NCI-H748 treated with DMSO at 0.1 percent for 48 hours (cell line): ENCODE data around the gene MLKL.

Source experiments
- DNase-seq: peaks from one replicate; lab custom pipeline; 2025; lab: John Stamatoyannopoulos, UW

The MLKL gene

GRCh38 chr16:74700438-74701225, at the start of gene MLKL:
Gene MLKL (minus strand): TSS chr16:74700862. CDS start chr16:74695757, 5,105 bp downstream.
- DNase-seq: peak; percentile 18

DNA sequence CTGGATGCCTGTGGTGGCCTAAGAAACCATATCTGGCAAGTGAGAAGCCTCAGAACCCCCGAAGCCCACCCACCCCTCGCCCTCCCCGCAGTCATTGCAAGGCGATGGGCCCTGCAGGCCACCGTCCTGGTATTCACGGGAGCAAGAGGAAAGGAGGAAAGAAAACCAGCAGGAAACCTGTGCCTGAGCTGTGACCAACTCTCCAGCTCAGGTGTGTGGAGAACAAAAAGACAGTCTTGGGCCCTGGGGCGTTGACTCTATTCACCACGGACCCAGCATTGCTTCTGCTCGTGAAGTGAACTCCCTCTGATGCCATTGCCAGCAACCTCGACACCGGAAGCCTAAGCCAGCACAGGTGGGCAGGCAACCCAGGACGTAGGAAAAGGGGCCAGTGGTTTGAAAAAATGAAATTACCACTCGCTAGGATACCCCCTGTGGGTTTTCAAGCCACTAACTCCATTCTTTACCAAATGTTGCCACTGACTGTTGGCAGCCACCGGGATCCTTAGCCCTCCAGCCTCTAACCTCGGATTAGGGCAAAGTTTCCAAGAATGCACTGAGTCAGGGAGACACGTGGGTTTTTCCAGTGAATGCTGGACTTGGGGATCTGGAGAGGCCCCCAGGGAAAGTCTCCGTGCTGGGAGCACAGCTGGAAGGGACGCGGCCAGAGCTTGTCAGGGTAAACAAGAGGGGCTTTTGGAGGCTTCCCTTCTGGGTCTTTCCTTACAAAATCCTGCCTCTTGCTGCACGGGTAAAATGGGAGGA, 48.8 kb upstream of the MLKL start:
- DNase-seq: no peak

DNA sequence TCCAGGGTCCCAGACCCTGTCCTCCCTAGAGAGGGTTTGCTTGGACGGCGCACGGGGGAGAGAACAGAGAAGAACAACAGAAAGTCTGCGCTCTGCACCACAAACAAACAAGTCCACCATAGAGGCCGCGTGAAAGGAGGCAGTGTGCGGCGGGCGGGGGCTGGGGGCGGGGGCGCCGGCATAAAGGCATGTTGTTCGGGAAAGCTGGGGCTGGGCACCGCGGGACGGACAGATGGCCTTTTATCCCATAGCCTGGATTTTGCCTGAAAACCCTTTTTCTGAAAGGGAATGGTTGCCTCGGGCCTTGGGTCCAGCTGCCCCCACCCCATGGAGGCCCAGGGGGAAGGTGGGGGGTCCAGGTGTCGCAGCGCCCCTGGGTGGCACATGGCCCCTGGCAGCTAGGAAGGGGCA, 48.0 kb upstream of the MLKL start:
- DNase-seq: no peak

DNA sequence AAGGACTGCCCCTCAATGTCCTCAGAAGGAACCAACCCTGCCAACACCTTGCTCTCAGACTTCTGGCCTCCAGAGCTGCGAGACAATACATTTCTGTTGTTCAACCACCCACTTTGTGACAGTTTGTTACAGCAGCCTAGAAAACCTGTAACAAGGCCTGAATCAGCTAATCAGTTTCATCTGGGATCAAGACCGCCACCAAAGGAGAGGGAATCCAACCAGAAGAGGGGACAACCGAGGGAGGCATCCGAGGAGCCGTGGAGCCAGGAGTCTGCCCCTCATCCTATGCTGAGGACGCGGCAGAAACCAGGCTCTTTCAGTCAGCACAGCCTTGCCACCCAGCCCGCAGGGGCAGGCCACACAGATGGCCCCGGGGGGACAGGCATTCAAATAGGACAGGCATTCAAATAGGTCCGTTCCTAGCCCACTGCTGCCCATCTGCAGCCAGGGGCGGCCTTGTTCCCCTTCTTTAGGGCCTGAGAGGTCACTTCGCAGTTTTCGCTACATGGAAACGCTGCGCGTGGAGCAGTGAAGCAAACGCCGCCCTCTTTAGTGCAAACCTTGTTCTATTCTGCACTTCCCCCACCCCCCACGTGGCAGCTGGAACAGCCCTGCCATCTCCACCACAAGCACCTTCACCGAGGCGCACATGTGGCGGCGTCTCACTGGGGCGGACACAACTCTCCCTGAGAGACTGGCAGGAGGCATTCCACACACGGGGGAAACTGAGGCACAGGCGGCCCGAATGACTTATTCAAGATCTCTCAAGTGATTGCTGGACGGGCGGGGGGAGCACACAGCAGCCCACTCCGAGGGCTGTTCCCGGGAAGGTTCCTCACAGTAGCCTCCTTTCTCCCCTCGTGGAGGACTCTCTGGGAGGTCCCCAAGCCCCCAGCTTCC, 47.3 kb upstream of the MLKL start:
- DNase-seq: no peak

GRCh38 chr16:74745926-74746325, 45.3 kb upstream of the MLKL start:
- DNase-seq: no peak

GRCh38 chr16:74745109-74745615, 44.5 kb upstream of the MLKL start:
- DNase-seq: no peak

GRCh38 chr16:74744566-74744965, 43.9 kb upstream of the MLKL start:
- DNase-seq: no peak

- no peak for DNase-seq
These were observed 43.1 kb upstream of the MLKL start for GRCh38 chr16:74743668-74744299.

GRCh38 chr16:74743045-74743667, 42.5 kb upstream of the MLKL start:
- no peak for DNase-seq

- no peak for DNase-seq
These were observed 41.4 kb upstream of the MLKL start for GRCh38 chr16:74742051-74742481.

GRCh38 chr16:74740795-74741304, 40.2 kb upstream of the MLKL start:
- no peak for DNase-seq

DNA sequence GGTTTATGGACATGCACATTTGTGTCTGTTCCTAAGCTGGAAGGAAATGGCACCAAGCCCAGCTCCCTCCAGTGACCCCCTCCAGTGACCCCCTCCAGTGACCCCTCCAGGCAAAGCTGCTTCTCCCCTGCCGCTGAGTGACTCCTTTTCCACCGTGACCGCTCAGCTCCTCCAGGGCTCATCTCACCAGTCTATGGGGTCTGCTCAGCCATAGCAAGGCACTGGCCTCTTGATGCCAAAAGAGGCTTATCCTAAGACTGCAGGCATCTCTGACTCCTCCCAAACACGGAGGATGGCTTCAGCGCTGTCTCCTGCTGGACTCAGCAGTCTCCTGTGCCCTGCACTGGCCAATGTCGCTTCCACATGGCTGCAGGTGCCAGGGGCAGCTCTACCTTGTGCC, 38.6 kb upstream of the MLKL start:
- no peak for DNase-seq

GRCh38 chr16:74738816-74739215, 38.2 kb upstream of the MLKL start:
- no peak for DNase-seq

GRCh38 chr16:74738113-74738541, 37.5 kb upstream of the MLKL start:
- DNase-seq: no peak

GRCh38 chr16:74737521-74737920, 36.9 kb upstream of the MLKL start:
- no peak for DNase-seq

GRCh38 chr16:74736531-74737157, 36.0 kb upstream of the MLKL start:
- DNase-seq: no peak

- no peak for DNase-seq
These were observed 34.9 kb upstream of the MLKL start for GRCh38 chr16:74735554-74735953.

DNA sequence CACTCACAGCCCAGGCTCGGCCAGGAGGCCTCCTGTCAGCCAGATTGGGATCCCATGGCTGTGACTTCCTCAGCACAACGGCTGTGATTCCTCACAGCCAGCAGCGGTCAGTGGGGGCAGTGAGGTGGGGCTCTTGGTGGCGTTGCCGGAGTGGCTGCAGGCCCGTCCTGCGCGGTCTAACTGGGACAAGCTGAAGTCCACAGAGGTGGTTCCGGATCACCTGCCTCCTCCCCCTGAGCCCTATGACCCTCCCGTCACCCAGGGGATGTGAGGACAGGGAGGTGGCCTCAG, 34.4 kb upstream of the MLKL start:
- DNase-seq: no peak

DNA sequence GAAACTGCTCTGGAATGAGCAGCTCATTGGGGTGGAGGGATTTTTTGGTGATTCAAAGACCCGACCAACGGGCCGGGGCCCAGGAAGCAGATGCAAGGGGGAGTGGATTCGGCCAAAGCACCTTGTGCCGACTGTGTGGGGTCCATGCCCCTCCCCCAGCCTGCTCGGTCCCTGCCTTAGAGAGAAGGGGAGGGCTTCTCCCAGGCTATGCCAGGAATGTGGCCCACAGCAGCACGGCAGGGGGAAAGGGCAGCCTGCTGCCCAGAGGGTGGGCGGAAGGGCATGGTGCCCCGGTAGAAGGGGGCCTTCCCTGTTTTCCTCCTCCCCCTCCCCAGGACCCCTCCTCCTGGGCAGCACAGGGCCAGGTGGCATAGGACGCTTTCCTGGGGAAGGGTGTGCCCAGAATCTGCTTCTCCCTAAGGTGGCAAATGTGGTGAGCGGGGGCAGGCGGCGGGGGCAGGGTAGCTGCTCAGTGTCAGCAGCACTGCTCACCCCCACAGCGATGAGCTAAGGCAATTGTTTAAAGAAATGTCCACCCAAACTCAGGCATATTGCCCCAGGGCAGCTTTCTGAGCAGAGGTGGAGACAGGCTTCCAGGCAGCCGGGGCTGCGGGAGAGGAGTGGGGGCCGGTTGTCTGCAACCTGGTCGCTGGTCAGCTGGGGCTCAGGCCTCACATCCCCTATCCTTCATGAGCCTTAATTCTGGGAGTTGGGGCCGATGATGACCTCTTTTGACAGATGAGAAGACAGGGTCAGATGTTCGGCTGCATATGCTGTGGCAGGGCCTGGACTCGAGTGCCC, 33.9 kb upstream of the MLKL start:
- no peak for DNase-seq
